ENCODE data around the gene EFNA5.

Gene EFNA5

GRCh38 chr5:107601076-107601475 lies 69.7 kb downstream of the EFNA5 start:
- DNase-seq = no peak

GRCh38 chr5:107598958-107599357 lies 71.8 kb downstream of the EFNA5 start:
- no peak for DNase-seq

GRCh38 chr5:107597803-107598202 lies 72.9 kb downstream of the EFNA5 start:
- no peak for DNase-seq

- DNase-seq = no peak
These were observed 73.5 kb downstream of the EFNA5 start for GRCh38 chr5:107597247-107597646.

GRCh38 chr5:107594253-107595045 lies 76.3 kb downstream of the EFNA5 start:
- no peak for DNase-seq

GRCh38 chr5:107593009-107593408 lies 77.7 kb downstream of the EFNA5 start:
- no peak for DNase-seq

- DNase-seq = no peak
These were observed 78.2 kb downstream of the EFNA5 start for GRCh38 chr5:107592515-107592914.

GRCh38 chr5:107590686-107591085 lies 80.1 kb downstream of the EFNA5 start:
- DNase-seq = no peak

- DNase-seq = no peak
These were observed 81.1 kb downstream of the EFNA5 start for GRCh38 chr5:107589520-107590193.

- no peak for DNase-seq
These were observed 88.1 kb downstream of the EFNA5 start for GRCh38 chr5:107582625-107583024.

- DNase-seq = no peak
These were observed 89.6 kb downstream of the EFNA5 start for GRCh38 chr5:107580889-107581820.

- no peak for DNase-seq
These were observed 92.6 kb downstream of the EFNA5 start for GRCh38 chr5:107578051-107578635.

- DNase-seq = no peak
These were observed 93.3 kb downstream of the EFNA5 start for GRCh38 chr5:107577394-107577950.

GRCh38 chr5:107576736-107577393 lies 93.9 kb downstream of the EFNA5 start:
- no peak for DNase-seq

GRCh38 chr5:107576155-107576554 lies 94.6 kb downstream of the EFNA5 start:
- DNase-seq = no peak

- no peak for DNase-seq
These were observed 96.5 kb downstream of the EFNA5 start for GRCh38 chr5:107574287-107574686.

GRCh38 chr5:107572715-107573368 lies 97.9 kb downstream of the EFNA5 start:
- DNase-seq = no peak

- DNase-seq = peak; percentile 88
These were observed 98.9 kb downstream of the EFNA5 start for GRCh38 chr5:107571621-107572536.

- DNase-seq = peak; percentile 66
These were observed 99.8 kb downstream of the EFNA5 start for GRCh38 chr5:107570805-107571531.

GRCh38 chr5:107570181-107570580 lies 100.6 kb downstream of the EFNA5 start:
- DNase-seq = no peak
